HG03442 (cell line): Measurements from ENCODE around the gene UNC45B.
"Not testable (repeated sequence)": the region's sequence is repeated elsewhere in the genome, so short reads cannot be mapped to it uniquely, and the experiment has no call there.

Experiments used
- ATAC-seq: cut with Tn5 transposase; IDR thresholded peaks from one replicate; pipeline ENCODE4 v1.9.1; 2021; ENCODE audit warnings: mild to moderate bottlenecking, moderate library complexity; ENCODE audit not compliant: unreplicated experiment

UNC45B gene

GRCh38 chr17:35138218-35138617 lies 9.4 kb upstream of the UNC45B start:
- no peak for ATAC-seq

DNA sequence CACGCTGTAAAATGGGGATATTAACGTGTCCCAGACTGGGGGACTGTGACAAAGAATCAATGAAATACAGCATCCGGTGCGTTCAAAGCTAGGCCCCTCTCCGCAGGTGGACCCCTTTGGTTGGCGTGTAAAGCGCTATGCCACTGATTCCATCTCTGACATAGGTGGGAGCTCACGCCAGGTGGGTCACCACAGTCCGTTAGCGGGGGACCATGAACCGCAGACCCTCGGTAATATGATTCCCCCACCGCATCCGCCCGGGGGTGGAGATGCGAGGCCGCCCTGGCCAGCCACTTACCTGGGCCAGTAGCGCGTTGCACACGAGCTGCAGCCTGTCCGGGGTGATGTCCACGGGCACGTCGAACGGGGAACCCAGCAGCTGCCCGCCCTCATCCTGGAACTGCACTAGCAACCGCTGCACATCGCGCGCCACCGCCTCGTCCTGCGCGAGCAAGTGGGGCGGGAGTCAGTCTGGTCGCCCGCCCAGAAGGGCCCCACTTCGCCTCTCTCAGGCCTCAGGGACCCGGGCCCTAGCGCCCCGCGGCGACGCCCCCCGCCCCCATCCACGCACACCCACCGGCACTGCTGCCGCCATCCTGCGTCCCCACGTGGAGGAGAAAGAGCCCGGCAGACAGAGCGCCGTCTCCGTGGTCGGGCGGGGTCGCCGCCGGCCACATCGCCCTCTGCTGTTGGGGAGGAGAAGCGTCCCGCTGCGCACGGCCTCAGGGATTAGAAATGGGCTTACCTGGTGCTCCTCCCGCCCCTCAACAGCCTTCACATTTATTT lies 5.7 kb upstream of the UNC45B start, which contains the start of gene NLE1:
NLE1 (minus strand) TSS at position 623 of the 786 bp plus-strand sequence; CDS start at position 595, 28 bp downstream.
- ATAC-seq, result peak; percentile 86

GRCh38 chr17:35142467-35142796 lies 5.2 kb upstream of the UNC45B start:
- ATAC-seq, result no peak

DNA sequence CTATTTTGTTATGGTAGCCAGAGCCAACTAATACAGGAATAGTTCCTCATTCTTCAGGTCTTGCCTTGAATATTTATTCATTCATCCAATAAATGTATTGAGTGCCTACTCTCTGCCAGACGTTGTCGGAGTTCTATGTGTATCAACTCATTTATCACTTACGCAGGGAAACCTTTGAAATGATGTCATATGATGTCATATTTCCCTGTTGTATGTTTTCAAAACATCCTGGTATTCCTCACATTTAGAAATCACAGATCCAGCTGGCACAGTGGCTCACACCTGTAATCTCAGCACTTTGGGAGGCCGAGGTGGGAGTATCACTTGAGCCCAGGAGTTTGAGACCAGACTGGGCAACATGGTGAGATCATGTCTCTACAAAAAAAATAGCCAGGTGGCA lies 2.8 kb upstream of the UNC45B start:
- no peak for ATAC-seq

- no peak for ATAC-seq
Measured at GRCh38 chr17:35146214-35146833, 1.3 kb upstream of the UNC45B start.

GRCh38 chr17:35148144-35148543 lies 527 bp downstream of the UNC45B start:
- ATAC-seq, result no peak

GRCh38 chr17:35149941-35150340 lies 2.3 kb downstream of the UNC45B start:
- no peak for ATAC-seq

- ATAC-seq, result not testable (repeated sequence)
Measured at GRCh38 chr17:35151080-35151479, 3.5 kb downstream of the UNC45B start.

- ATAC-seq, result no peak
Measured at GRCh38 chr17:35152421-35153140, 5.0 kb downstream of the UNC45B start.

GRCh38 chr17:35154196-35155165 lies 6.9 kb downstream of the UNC45B start:
- no peak for ATAC-seq

GRCh38 chr17:35155246-35155645 lies 7.6 kb downstream of the UNC45B start:
- no peak for ATAC-seq

DNA sequence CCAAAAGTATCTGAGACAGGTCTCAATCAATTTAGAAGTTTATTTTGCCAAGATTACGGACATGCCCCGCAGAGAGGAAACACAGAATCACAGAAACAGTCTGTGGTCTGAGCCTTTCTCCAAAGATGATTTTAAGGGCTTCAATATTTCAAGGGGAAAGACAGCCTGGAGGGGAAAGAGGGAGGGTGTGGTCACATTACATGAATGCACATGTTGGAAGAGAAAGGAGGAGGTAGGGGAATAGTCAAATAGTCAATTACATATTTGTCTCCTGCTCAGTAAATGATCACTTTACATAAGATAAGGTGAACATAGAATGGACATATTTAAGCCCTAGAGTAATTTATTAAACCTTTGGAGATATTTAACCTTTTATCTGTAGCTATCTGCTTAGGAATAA lies 12.3 kb downstream of the UNC45B start:
- ATAC-seq, result no peak

- no peak for ATAC-seq
Measured at GRCh38 chr17:35160354-35161201, 13.0 kb downstream of the UNC45B start.

- ATAC-seq, result no peak
Measured at GRCh38 chr17:35161281-35161761, 13.7 kb downstream of the UNC45B start.

- no peak for ATAC-seq
Measured at GRCh38 chr17:35162755-35163154, 15.1 kb downstream of the UNC45B start.

DNA sequence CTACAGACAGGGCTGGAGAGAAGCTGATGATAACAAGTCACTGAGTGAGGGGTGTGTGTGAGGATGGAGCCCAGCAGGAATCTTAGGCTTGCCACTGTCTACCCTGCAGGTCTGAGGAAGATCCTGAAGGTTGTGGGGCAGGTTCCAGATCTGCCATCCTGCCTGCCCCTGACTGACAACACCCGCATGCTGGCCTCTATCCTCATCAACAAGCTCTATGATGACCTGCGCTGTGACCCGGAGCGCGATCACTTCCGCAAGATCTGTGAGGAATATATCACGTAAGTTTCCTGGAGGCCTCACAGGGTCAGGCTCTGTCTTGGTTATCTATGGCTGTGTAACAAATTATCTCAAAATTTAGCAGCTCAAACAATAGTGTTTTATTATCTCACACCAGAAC lies 16.3 kb downstream of the UNC45B start:
- ATAC-seq, result no peak

- ATAC-seq, result no peak
Measured at GRCh38 chr17:35164716-35165115, 17.1 kb downstream of the UNC45B start.

GRCh38 chr17:35166526-35166925 lies 18.9 kb downstream of the UNC45B start:
- ATAC-seq, result no peak

DNA sequence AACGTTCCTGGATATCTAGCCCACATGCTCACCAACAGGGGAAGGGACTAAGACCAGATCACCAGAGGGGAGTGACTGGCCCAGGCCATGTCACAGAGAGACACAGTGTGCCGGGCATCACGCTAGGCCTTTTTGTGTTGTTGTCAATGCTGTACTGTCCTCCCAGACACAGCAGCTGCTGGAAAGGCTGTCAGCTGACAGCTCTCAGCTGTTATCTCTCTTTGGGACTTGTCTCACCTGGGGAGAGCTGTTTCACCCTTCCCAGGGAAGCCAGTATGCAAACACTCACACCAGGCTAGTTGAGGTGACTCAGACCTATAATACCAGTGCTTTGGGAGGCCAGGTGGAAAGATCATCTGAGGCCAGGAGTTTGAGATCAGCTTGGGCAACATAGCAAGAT lies 19.4 kb downstream of the UNC45B start:
- no peak for ATAC-seq

- ATAC-seq, result no peak
Measured at GRCh38 chr17:35167666-35168065, 20.0 kb downstream of the UNC45B start.
